ENCODE data around the gene CYP26B1.

The CYP26B1 gene

DNA sequence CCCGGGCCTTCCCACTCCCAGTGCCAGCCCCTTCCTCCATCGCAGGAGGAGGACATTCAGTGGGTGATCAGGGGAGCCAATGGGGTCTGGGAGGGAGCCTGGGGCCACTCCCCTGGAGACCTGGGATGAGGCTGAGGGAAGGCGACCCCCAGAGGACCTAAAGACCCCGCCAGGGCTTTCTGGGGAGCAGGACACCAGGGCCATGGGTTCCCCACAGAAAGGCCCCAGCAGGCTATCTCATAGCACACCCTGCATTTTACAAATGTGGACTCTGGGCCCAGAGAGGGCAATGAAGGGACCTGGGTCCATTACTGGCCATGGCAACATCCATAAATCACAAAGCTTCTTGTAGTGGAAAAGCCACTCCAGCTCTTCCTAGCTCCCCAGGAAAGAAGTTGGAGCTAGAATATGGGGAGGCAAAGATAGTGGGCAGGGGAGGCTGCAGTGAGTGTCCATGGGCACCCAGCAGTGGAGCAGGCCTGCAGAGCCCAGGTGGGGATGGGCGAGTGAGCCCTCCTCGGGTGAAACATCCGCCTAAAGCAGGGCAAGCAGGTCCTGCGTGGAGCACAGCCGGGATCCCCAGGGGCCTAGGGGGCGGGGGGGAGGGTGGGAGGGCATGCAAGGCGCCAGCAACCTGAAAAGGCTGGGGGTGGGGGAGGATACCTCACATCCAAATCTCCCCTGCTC, 13.8 kb downstream of the CYP26B1 start:
- TF ChIP-seq GATA2 (IDR thresholded peaks at IDR 0.05; ENCODE audit: low read depth, low read length), result no peak

- TF ChIP-seq GATA2 (IDR thresholded peaks at IDR 0.05; ENCODE audit: low read depth, low read length) (no peak), GATA3 (IDR thresholded peaks at IDR 0.05; ENCODE audit: low read depth, low read length) (no peak)
Observed at GRCh38 chr2:72132981-72133720, 14.5 kb downstream of the CYP26B1 start.

GRCh38 chr2:72131916-72132841, 15.5 kb downstream of the CYP26B1 start:
- TF ChIP-seq GATA2 (IDR thresholded peaks at IDR 0.05; ENCODE audit: low read depth, low read length), result no peak
- TF ChIP-seq GATA3 (IDR thresholded peaks at IDR 0.05; ENCODE audit: low read depth, low read length), result no peak

- TF ChIP-seq GATA3 (IDR thresholded peaks at IDR 0.05; ENCODE audit: low read depth, low read length) (no peak), GATA2 (IDR thresholded peaks at IDR 0.05; ENCODE audit: low read depth, low read length) (no peak)
Observed at GRCh38 chr2:72131371-72131891, 16.2 kb downstream of the CYP26B1 start.

DNA sequence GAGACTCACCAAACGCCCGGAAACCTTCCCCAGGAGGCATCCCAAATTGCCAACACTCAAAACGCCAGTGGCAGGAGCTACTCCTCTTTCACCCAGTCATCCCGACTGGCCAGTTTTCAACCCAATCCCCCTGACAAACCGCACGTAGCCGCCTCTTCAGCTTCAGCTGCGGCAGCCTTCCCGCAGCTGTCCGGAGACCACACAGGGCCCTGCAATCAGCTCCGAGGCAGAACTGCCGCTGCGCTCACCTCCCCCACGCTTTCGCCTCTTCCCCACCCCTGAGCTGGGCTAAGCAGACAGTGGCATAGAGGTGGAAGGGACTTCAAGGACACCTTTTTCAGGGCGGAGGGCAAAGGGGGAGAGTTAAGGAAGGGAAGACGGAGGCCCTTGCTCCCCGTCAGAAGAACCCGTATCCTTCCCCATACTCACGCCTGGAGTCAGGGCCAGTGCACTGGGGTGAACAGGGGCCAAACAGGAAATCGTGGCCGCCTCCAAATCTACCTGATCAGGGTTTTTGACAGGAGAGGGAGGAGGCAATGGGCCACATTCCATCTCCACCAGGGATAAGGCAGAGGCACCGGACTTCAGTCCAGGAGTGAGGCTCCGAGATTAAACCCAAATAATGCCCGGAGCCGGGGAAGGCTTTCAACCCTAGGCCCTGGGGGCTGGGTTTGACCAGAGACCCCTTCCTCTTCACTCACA, 16.9 kb downstream of the CYP26B1 start:
- TF ChIP-seq GATA3 (IDR thresholded peaks at IDR 0.05; ENCODE audit: low read depth, low read length) (no peak), GATA2 (IDR thresholded peaks at IDR 0.05; ENCODE audit: low read depth, low read length) (no peak)

- TF ChIP-seq GATA3 (IDR thresholded peaks at IDR 0.05; ENCODE audit: low read depth, low read length), result no peak
- TF ChIP-seq GATA2 (IDR thresholded peaks at IDR 0.05; ENCODE audit: low read depth, low read length), result no peak
Observed at GRCh38 chr2:72129681-72130340, 17.9 kb downstream of the CYP26B1 start.

DNA sequence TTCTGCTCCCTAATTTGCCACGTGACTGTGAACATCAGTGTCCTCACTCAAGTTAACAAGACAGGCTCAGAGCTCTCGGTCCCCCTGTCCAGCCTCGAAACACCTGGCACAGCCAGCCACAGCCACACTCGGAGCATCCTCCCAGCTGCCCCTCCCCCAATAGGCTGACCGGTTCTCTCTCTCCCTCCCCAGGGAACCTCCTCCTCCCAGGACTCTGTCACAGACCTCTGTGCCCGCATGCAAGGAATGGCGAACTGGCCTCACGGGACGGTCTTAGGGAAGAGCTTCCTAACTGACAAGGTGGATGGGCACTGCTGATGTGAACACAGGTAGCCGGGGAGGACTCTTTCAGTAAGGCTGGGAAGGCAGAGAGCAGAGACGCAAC, 18.8 kb downstream of the CYP26B1 start:
- TF ChIP-seq GATA3 (IDR thresholded peaks at IDR 0.05; ENCODE audit: low read depth, low read length) (no peak), GATA2 (IDR thresholded peaks at IDR 0.05; ENCODE audit: low read depth, low read length) (no peak)

GRCh38 chr2:72128059-72128842, 19.4 kb downstream of the CYP26B1 start:
- TF ChIP-seq GATA2 (IDR thresholded peaks at IDR 0.05; ENCODE audit: low read depth, low read length), result no peak
- TF ChIP-seq GATA3 (IDR thresholded peaks at IDR 0.05; ENCODE audit: low read depth, low read length), result no peak

GRCh38 chr2:72127401-72128058, 20.1 kb downstream of the CYP26B1 start:
- TF ChIP-seq GATA2 (IDR thresholded peaks at IDR 0.05; ENCODE audit: low read depth, low read length) (no peak), GATA3 (IDR thresholded peaks at IDR 0.05; ENCODE audit: low read depth, low read length) (no peak)

- no peak for TF ChIP-seq GATA3 (IDR thresholded peaks at IDR 0.05; ENCODE audit: low read depth, low read length)
Observed at GRCh38 chr2:72126186-72127100, 21.2 kb downstream of the CYP26B1 start.

DNA sequence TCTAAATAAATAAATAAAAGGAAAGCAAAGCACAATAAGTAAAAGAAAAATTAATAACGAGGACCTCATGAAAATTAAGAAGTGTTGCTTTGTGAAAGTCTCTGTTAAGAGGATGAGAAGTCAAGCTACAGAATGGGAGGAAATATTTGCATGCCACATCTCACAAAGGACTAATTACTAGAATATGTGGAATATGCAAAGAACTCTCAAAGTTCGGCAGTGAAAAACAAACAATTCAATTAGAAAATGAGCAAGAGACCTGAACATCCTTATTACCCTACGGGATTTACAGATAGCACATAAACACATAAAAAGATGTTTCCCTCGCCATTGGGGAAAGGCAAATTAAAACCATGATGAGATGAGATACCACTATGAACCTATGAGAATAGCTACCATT, 23.3 kb downstream of the CYP26B1 start:
- TF ChIP-seq GATA2 (IDR thresholded peaks at IDR 0.05; ENCODE audit: low read depth, low read length), result no peak
- TF ChIP-seq GATA3 (IDR thresholded peaks at IDR 0.05; ENCODE audit: low read depth, low read length), result no peak
